ENCODE data around the gene LRWD1. TPM values are rescaled to one million over a fixed set of nuclear protein-coding genes. Genes with fewer than 3 reads are reported as not detected.
"Not testable (repeated sequence)": the region's sequence is repeated elsewhere in the genome, so short reads cannot be mapped to it uniquely, and the experiment has no call there.

The LRWD1 gene
- total RNA-seq, 1 donor from 2014 or later: 19.5 TPM

GRCh38 chr7:102444961-102445673 lies 19.7 kb upstream of the LRWD1 start:
- DNase-seq (ENCODE audit: low read depth in 2 of 2): no peak

GRCh38 chr7:102445674-102446071 lies 19.1 kb upstream of the LRWD1 start:
- DNase-seq (ENCODE audit: low read depth in 2 of 2): no peak

- no peak for DNase-seq (ENCODE audit: low read depth in 2 of 2)
These were observed 18.2 kb upstream of the LRWD1 start for GRCh38 chr7:102446387-102447156.

DNA sequence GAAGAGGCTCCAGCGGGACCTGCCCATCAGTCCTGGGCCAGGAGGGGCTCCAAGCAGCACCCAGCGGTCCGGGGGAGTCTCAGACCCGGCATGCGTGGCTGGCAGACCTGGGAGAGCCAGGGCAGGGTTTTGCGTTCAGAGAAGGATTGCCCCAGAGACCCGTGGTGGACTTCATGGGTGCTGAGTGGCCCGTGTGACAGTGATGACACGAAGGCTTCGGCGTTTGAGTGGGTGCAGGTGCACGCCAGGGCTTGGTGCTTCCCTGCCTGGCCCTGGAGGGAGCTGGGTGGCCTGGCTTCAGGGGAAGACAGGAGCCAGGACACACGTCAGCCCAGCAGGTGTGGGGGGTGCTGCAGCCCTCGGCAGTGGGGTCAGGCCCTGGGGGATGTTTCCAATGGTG lies 17.5 kb upstream of the LRWD1 start:
- no peak for DNase-seq (ENCODE audit: low read depth in 2 of 2)

DNA sequence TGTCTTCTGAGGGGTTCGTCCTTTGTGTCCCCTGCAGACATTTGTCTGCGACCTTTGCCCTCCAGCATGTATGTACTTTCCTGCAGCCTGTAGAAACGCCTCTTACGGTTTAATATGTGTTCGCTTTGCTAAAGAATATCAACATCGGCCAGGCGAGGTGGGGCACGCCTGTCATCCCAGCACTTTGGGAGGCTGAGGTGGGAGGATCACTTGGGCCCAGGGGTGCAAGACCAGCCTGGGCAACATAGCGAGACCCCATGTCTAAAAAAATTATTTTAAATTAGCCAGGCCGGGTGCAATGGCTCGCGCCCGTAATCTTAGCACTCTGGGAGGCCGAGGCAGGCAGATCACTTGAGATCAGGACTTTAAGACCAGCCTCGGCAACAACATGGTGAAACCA lies 15.6 kb upstream of the LRWD1 start:
- DNase-seq (ENCODE audit: low read depth in 2 of 2): no peak

DNA sequence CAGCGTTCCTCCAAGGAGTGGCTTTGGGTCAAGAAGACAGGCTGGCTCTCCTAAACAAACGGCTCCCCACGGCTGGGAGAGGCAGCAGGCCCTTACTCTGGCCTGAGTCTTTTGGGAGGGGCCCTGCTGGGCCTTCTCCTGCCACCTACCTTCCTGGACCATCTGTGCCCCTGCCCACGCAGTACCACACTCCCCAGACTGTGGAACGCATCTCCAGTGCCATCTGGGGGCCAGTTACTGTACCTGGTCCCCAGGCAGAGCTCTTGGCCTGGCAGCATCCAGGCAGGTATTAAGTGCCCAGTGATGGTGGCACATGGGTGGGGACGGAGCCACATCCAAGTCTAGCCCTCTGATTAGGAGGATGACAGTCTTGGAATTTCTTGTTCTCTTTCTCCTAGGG lies 14.5 kb upstream of the LRWD1 start:
- peak in 1 of 2 donors; percentile 25 for DNase-seq (ENCODE audit: low read depth in 2 of 2)

DNA sequence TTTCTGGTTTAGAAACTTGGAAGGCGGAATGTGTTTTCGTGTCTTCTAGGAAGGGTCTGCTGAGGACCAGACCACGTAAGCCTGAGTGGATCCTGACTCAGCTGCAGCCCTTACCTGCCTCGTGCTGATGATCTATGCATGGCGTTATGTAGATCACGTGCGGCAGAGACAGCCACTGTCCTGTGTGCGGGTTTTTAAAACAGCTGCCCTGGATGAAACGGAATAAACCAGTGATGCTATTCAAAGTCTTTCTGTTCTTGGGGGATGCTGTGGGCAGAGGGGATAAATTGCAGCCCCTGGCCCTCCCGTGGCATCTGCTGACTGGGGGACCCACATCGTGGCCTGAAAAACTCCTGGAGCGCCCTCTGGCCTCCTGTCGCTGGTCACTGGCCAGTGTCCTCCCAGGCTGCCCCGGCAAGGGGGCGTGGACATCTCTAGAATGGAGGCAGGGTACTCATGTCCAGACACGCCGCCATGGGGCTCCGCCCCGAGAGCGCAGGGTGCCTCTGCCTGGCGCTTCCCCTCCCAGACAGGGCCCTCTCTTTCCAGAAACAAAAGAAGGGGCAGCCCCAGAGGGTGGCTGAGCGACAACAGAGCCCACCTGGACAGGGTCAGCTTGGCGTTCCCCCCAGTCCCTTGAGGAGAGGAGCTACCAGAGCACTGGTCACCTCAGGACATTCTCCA lies 13.3 kb upstream of the LRWD1 start:
- DNase-seq (ENCODE audit: low read depth in 2 of 2): peak in 1 of 2 donors; percentile 48

GRCh38 chr7:102452451-102452850 lies 12.3 kb upstream of the LRWD1 start:
- DNase-seq (ENCODE audit: low read depth in 2 of 2): no peak

DNA sequence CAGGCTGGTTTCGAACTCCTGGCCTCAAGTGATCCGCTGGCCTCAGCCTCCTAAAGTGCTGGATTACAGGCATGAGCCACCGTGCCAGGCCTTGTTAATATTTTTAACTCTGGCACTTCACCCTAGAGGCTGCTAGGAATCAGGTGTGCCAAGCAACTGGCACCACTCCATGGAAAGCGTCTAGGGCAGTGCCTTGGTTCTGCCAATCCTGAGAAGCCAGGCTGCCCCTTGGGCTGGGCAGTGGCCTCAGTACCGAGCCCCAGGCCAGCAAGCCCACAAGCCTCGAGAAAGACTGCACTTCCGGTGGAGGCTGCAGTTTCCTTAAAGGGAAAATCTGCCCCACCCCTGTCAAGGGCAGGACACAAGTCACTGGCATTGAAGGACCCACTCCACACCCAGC lies 11.5 kb upstream of the LRWD1 start:
- DNase-seq (ENCODE audit: low read depth in 2 of 2): no peak

DNA sequence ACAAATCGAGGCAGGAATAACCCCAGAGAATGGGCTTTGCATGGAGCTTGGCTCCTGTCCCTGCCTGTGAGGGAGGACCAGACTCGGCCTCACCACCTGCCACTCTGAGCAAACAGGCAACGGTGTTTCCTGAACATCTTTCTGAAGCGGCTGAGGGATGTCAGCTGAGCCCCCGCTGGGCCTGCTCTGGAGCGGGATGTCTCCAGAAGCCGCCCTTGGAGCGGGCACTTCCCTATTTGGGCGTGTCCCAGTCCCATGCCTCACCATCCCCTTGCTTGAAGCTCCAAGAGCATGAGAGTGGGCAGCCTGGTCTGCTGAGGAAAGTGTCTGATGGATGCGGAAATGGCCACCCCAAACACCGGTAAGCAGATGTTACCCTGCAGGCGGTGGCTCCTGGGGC lies 10.3 kb upstream of the LRWD1 start:
- no peak for DNase-seq (ENCODE audit: low read depth in 2 of 2)

- DNase-seq (ENCODE audit: low read depth in 2 of 2): not testable (repeated sequence)
These were observed 9.9 kb upstream of the LRWD1 start for GRCh38 chr7:102454932-102455331.

DNA sequence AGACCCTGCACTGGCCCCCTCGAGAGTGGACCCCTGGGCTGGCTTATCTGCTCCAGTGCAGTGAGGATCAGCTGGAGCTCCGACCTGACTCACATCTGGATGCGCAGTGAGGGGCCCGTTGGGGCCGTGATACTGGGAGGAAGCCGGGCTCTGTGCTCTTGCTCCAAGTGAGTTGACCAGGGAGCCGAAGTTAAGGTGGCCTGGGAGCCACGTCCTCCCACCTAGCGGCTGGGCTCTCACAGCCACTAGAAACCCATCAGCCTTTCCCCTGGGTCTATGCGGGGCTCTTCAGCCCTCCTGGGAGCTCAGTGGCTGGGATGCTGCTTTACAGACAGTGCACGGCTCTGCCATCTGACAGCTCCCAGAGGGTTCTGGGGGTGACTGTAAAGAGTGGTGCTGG lies 9.2 kb upstream of the LRWD1 start:
- DNase-seq (ENCODE audit: low read depth in 2 of 2): no peak

GRCh38 chr7:102456327-102456726 lies 8.5 kb upstream of the LRWD1 start:
- DNase-seq (ENCODE audit: low read depth in 2 of 2): no peak

GRCh38 chr7:102457352-102457924 lies 7.3 kb upstream of the LRWD1 start:
- DNase-seq (ENCODE audit: low read depth in 2 of 2): no peak

GRCh38 chr7:102459221-102459844 lies 5.5 kb upstream of the LRWD1 start:
- no peak for DNase-seq (ENCODE audit: low read depth in 2 of 2)

GRCh38 chr7:102460467-102460866 lies 4.3 kb upstream of the LRWD1 start:
- no peak for DNase-seq (ENCODE audit: low read depth in 2 of 2)

DNA sequence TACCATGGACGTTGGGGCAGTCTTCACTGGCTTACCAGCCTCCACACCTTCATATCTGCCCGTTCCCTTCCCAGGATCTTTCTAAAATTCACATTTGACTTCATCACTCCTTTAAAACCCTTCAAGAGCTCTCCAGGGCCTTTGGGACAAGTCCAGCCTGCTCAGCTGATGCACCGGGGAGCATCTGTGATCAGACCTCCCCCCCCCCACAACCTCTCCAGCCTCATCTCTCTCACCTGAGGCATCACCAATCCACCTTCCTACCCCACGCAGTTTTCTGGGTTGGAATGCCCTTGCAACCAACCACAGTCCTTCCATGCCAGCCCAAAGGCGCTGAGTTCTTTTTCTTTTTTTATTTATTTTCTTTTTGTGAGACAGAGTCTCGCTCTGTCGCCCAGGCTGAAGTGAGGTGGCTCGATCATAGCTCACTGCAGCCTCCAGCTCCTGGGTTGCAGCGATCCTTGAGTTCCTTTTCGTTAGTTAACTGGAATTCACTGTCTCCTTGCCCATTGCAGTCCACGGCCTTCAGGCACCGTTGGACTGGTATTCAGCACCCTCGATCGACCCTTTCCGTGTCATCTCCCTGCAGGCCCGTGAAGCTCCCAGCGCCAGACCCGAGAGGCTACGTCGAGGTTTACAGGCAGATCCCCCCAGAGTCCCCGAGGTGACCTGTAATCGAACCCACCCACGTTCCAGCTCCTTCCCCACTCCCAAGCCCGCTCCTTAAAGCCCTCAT lies 775 bp upstream of the LRWD1 start:
- DNase-seq (ENCODE audit: low read depth in 2 of 2): peak in 1 of 2 donors; percentile 16

- DNase-seq (ENCODE audit: low read depth in 2 of 2): no peak
These were observed 1.3 kb downstream of the LRWD1 start for GRCh38 chr7:102466097-102466496.

GRCh38 chr7:102467581-102468477 lies 3.0 kb downstream of the LRWD1 start:
- no peak for DNase-seq (ENCODE audit: low read depth in 2 of 2)

Data from dermis microvascular lymphatic vessel endothelial cell (primary cell).